Measurements from ENCODE around the gene CACNA2D3.
"Not testable (repeated sequence)": the region's sequence is repeated elsewhere in the genome, so short reads cannot be mapped to it uniquely, and the experiment has no call there.

The CACNA2D3 gene

DNA sequence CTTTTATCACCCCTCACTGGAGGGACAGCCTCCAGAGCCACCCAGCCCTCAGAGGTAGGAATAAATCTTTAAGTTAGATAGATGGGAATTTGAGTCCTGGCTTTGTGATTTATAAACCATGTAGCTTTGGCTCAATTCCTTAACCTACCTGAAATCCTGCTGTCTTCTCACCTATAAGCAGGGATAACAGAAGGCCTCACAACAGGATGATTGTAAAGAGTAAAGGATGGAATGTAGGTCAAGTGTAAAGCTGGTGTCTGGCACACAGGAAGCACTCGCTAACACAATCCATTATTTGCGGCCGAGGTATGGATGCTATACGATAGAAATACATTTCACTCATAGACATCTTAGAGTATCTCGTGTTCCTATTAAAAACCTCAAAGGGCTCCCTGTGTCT, 968.4 kb downstream of the CACNA2D3 start:
- Mint-ChIP-seq H3K27me3 (peaks cover 6% of the 10 kb centered on the region), H3K9me3 (peaks cover 3% of the 10 kb centered on the region), H3K4me3 (no peak overlapping the region), H3K27ac (no peak overlapping the region), H3K4me1 (ENCODE audit: low read depth) (no peaks in the 10 kb centered on the region), H3K36me3 (ENCODE audit: low read depth) (no peaks in the 10 kb centered on the region)
- intact Hi-C loops (cut with micrococcal nuclease), result no loop called here

GRCh38 chr3:55091381-55092225, 969.3 kb downstream of the CACNA2D3 start:
- intact Hi-C loops (cut with micrococcal nuclease), result no loop called here
- no peaks in the 10 kb centered on the region for H3K4me1 Mint-ChIP-seq (ENCODE audit: low read depth)
- peaks cover 9% of the 10 kb centered on the region for H3K27me3 Mint-ChIP-seq
- H3K27ac Mint-ChIP-seq, result no peak overlapping the region
- H3K36me3 Mint-ChIP-seq (ENCODE audit: low read depth), result no peaks in the 10 kb centered on the region
- H3K9me3 Mint-ChIP-seq, result peaks cover 12% of the 10 kb centered on the region
- H3K4me3 Mint-ChIP-seq, result no peak overlapping the region

DNA sequence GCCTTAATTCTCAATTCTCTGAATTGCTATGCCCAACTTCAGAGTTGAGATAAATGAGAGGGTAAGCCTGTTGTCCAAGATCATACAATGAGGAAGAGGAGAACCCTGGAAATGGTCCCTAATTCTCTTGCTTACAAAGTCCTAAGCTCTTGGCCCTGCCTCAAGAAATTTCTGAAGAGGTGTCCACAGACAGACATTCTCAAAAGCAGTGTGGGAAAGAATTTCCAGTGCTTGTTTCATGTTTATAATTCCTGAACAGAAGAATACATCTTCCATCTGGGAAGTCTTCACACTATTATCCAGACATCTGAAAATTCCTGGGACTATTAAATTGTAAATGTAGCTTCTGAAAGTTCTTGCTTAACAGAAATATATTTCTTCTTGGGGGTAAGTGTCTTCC, 972.3 kb downstream of the CACNA2D3 start:
- no peak overlapping the region for H3K27ac Mint-ChIP-seq
- intact Hi-C loops (cut with micrococcal nuclease), result no loop called here
- no peak overlapping the region for H3K4me3 Mint-ChIP-seq
- no peaks in the 10 kb centered on the region for H3K4me1 Mint-ChIP-seq (ENCODE audit: low read depth)
- H3K9me3 Mint-ChIP-seq, result peaks cover 13% of the 10 kb centered on the region
- H3K36me3 Mint-ChIP-seq (ENCODE audit: low read depth), result no peaks in the 10 kb centered on the region
- H3K27me3 Mint-ChIP-seq, result peaks cover 3% of the 10 kb centered on the region

GRCh38 chr3:55097441-55097840, 975.1 kb downstream of the CACNA2D3 start:
- H3K4me1 Mint-ChIP-seq (ENCODE audit: low read depth), result no peaks in the 10 kb centered on the region
- H3K27ac Mint-ChIP-seq, result no peak overlapping the region
- intact Hi-C loops (cut with micrococcal nuclease), result no loop called here
- no peaks in the 10 kb centered on the region for H3K36me3 Mint-ChIP-seq (ENCODE audit: low read depth)
- peaks cover 3% of the 10 kb centered on the region for H3K27me3 Mint-ChIP-seq
- H3K9me3 Mint-ChIP-seq, result peaks cover 13% of the 10 kb centered on the region
- H3K4me3 Mint-ChIP-seq, result no peak overlapping the region

GRCh38 chr3:55105647-55106046, 983.3 kb downstream of the CACNA2D3 start:
- Mint-ChIP-seq H3K27ac (no peak overlapping the region), H3K36me3 (ENCODE audit: low read depth) (no peaks in the 10 kb centered on the region), H3K9me3 (peaks cover 8% of the 10 kb centered on the region)

GRCh38 chr3:55107187-55107586, 984.8 kb downstream of the CACNA2D3 start:
- H3K36me3 Mint-ChIP-seq (ENCODE audit: low read depth), result no peaks in the 10 kb centered on the region
- no peak overlapping the region for H3K27ac Mint-ChIP-seq
- H3K4me3 Mint-ChIP-seq, result no peak overlapping the region
- intact Hi-C loops (cut with micrococcal nuclease), result no loop called here
- H3K9me3 Mint-ChIP-seq, result peaks cover 8% of the 10 kb centered on the region
- H3K27me3 Mint-ChIP-seq, result no peaks in the 10 kb centered on the region
- H3K4me1 Mint-ChIP-seq (ENCODE audit: low read depth), result no peaks in the 10 kb centered on the region

More at GRCh38 chr3:55105647-55106046, 983.3 kb downstream of the CACNA2D3 start:
- Mint-ChIP-seq H3K27me3 (no peaks in the 10 kb centered on the region), H3K4me3 (no peak overlapping the region), H3K4me1 (ENCODE audit: low read depth) (no peaks in the 10 kb centered on the region)
- intact Hi-C loops (cut with micrococcal nuclease), result no loop called here

DNA sequence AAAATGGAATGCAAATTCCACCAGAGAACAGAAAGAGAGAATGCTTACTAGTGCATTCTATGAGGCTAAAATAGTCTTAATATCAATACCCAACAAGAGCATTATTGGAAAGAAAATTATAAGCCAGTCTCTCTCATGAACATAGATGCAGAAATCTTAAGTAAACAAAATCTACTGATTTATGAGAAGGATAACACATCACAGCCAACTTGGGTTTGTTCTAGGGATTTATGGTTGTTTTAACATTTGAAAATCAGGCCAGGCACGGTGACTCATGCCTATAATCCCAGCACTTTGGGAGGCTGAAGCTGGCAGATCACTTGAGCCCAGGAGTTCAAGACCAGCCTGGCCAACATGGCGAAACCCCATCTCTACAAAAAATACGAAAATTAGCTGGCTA, 989.6 kb downstream of the CACNA2D3 start:
- H3K9me3 Mint-ChIP-seq; H3K27me3 Mint-ChIP-seq; H3K4me1 Mint-ChIP-seq (ENCODE audit: low read depth); H3K4me3 Mint-ChIP-seq; intact Hi-C loops (cut with micrococcal nuclease); H3K27ac Mint-ChIP-seq; H3K36me3 Mint-ChIP-seq (ENCODE audit: low read depth): not testable (repeated sequence)

GRCh38 chr3:55118451-55118850, 996.1 kb downstream of the CACNA2D3 start:
- no peak overlapping the region for H3K4me3 Mint-ChIP-seq
- H3K27ac Mint-ChIP-seq, result no peak overlapping the region
- no peaks in the 10 kb centered on the region for H3K27me3 Mint-ChIP-seq
- H3K4me1 Mint-ChIP-seq (ENCODE audit: low read depth), result no peaks in the 10 kb centered on the region
- no peaks in the 10 kb centered on the region for H3K9me3 Mint-ChIP-seq
- H3K36me3 Mint-ChIP-seq (ENCODE audit: low read depth), result no peaks in the 10 kb centered on the region
- intact Hi-C loops (cut with micrococcal nuclease), result no loop called here

GRCh38 chr3:55119268-55119667, 996.9 kb downstream of the CACNA2D3 start:
- intact Hi-C loops (cut with micrococcal nuclease), result no loop called here
- no peaks in the 10 kb centered on the region for H3K27me3 Mint-ChIP-seq
- no peaks in the 10 kb centered on the region for H3K9me3 Mint-ChIP-seq
- no peaks in the 10 kb centered on the region for H3K36me3 Mint-ChIP-seq (ENCODE audit: low read depth)
- H3K4me1 Mint-ChIP-seq (ENCODE audit: low read depth), result no peaks in the 10 kb centered on the region
- no peak overlapping the region for H3K27ac Mint-ChIP-seq
- no peak overlapping the region for H3K4me3 Mint-ChIP-seq

DNA sequence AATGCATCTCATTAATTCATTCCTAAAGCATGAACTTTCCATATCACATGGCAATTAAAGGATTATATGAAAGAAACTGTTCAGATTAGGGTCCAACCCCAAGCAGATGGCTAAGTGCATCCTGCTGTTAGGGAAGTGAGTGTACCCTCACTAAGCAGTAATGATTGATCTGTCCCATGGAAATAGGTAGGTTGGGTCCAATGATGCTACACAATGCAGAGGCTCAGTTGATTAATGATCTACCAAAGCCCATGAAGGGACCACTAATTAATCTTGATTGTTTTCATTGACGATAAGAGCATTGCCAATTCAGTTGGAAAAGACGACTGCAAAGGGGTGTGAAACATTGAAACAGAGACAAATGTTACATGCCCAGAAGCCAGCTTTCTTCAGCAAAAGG, 1000.0 kb downstream of the CACNA2D3 start:
- Mint-ChIP-seq H3K9me3 (no peaks in the 10 kb centered on the region), H3K36me3 (ENCODE audit: low read depth) (no peaks in the 10 kb centered on the region), H3K4me1 (ENCODE audit: low read depth) (no peaks in the 10 kb centered on the region), H3K4me3 (no peak overlapping the region), H3K27ac (no peak overlapping the region), H3K27me3 (no peaks in the 10 kb centered on the region)
- intact Hi-C loops (cut with micrococcal nuclease), result no loop called here

All from dendritic cell treated with granulocyte-macrophage colony-stimulating factor and Interleukin-4, amounts not matched to agents 40 ng/mL and 50 ng/mL, for 4 days (primary cell).